Right renal pelvis (tissue), 4 donors: ENCODE data around the gene SCN7A. TPM values are rescaled to one million over a fixed set of nuclear protein-coding genes. Genes with fewer than 3 reads are reported as not detected.
"Not testable (repeated sequence)": the region's sequence is repeated elsewhere in the genome, so short reads cannot be mapped to it uniquely, and the experiment has no call there.

Source experiments
- DNase-seq, 4 donors: peaks; one replicate each; pipeline ENCODE4 v3.0.0-alpha.2; 2013; ENCODE audit warnings: low read depth in 4 of 4, low spot score in 3 of 4, missing footprints in 1 of 4
- polyA plus RNA-seq, 4 donors: library from polyadenylated mRNA; unstranded; fragments of 120-200 nt; gene quantifications; one replicate each; pipeline ENCODE4 v1.2.1, GENCODE V29; 2013; ENCODE audit not compliant: insufficient read length in 4 of 4

Gene SCN7A
- polyA plus RNA-seq, 4 donors = 10.7 to 14.5 (median 13.2) TPM

GRCh38 chr2:166361351-166362153 is 132.5 kb downstream of the SCN7A start:
- DNase-seq = no peak

GRCh38 chr2:166360906-166361305 is 133.1 kb downstream of the SCN7A start:
- no peak for DNase-seq

- no peak for DNase-seq
Observed at GRCh38 chr2:166360426-166360825, 133.6 kb downstream of the SCN7A start.

DNA sequence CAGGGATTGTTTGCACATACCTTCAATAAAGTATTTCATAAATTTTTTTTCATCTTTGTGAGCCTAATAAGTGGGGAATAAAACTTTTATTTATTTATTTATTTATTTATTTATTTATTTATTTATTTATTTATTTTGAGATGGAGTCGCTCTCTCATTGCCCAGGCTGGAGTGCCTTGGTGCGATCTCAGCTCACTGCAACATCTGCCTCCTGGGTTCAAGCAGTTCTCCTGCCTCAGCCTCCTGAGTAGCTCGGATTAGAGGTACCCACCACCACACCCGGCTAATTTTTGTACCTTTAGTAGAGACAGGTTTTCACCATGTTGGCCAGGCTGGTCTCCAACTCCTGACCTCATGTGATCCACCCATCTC is 136.1 kb downstream of the SCN7A start:
- not testable (repeated sequence) for DNase-seq

DNA sequence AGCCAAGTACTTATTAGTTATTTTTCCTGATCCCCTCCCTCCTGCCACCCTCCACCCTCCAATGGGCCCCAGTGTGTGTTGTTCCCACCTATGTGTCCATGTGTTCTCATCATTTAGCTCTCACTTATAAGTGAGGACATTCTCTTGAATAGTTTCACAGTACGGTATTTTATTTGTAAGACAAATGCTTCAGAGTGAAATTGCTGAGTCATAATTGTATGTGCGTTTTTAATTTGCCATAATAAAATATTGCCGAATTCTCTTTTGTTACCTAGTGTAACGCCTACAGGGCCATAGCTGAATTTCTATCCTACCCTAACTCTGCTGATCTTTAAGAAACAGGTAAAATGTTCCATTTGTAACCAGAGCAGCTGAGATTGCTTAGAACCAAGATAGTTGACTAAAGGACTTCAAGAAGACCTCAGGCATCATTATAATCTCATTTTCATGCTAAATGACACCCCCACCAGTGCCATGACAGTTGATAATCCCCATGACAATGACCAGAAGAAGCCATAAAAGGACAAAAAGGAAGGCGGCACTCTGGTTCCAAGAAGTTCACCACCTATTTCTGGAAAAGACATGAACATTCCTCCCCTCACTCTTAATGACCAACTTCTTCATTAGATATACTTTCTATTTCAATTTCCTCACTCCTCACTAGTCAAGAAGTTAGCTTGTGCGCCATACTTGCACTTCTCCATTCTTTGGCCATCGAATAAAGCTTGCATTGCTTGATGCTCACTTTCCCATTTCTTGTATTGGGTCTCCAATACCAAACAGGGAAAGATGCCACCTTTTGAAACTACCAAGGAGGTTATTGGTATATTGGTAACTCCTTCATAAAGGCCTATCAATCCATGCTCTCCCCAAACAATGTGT is 136.7 kb downstream of the SCN7A start:
- DNase-seq = no peak

Other genes starting within 250 kb of the SCN7A start
- gene SCN9A, start 118.3 kb downstream of the SCN7A start, polyA plus RNA-seq = 1 to 10 TPM; 1.6 to 2.7 (median 1.9) TPM